SHP77 (cell line): Measurements from ENCODE around the gene ITGB3.

Experiments used
- DNase-seq, 2 experiments: peaks; one replicate each; lab custom pipeline; 2025; lab: John Stamatoyannopoulos, UW

ITGB3 gene

DNA sequence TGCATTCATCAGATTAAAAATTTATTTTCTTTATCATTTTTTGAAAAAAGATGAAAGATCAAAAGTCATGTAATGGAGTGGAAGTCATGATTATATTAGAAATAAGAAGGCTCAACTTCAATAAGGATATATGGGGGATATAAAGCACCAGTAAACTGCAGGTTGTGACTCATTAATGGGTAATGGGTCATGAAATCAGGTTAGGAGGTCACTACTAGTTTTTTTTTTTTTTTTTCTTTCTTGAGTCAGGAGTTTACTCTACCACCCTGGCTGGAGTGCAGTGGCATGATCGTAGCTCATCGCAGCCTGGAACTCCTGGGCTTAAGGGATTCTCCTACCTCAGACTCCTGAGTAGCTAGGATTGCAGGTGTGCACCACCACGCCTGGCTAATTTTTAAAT lies 84.4 kb downstream of the ITGB3 start:
- no peak for DNase-seq

DNA sequence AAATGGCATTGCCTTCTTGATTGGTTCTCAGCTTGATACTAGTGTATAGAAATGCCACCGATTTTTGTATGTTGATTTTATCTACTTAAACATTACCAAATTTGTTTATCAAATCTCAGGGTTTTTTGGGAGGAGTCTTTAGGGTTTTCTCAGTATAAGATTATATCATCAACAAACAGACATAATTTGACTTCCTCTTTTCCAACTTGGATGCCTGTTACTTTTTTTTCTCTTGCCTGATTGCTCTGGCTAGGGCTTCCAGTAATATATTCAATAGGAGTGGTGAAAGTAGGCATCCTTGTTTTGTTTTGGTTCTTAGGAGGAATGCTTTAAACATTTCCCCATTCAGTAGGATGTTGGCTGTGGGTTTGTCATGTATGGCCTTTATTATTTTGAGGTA lies 99.2 kb downstream of the ITGB3 start:
- DNase-seq = no peak

DNA sequence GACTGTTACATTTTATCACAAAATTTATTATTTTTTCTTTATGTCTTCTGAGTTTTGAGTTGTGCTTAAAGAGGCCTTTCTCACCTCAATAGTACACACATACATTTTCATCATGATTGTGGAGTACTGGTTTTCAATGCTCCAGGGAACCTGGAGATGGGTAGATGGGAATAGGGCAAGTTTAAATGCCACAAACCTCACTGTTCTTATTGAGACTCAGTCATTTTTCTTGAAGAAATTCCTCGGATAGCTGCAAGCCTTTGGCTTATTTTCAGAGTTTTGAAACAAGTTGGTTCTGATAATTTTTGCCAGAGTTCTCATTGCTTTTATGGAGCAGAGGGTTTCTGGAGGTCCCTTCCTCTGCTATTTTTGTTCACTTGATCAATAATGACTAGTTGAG lies 105.0 kb downstream of the ITGB3 start:
- DNase-seq = no peak
